ENCODE results near the gene UMPS. TPM values are rescaled to one million over a fixed set of nuclear protein-coding genes. Genes with fewer than 3 reads are reported as not detected.

UMPS gene
- total and polyA plus RNA-seq, 9 donors, result 15.2 to 39.5 (median 23.9) TPM

GRCh38 chr3:124767691-124768090, 37.4 kb downstream of the UMPS start:
- 93 to 97% (median 96%) methylated on average over 6 of the region's 6 CpGs for WGBS, 3 donors
- peaks cover 2% of the 10 kb centered on the region for H3K4me1 ChIP-seq (ENCODE audit: insufficient read depth)
- intact Hi-C loops (cut with DNase I), result loop anchor here in 2 of 4 donors (5.0 to 10.0 kb wide), 2 partner anchors 667 to 675 kb away; no protein-coding TSS in a partner anchor

GRCh38 chr3:124768812-124769211, 38.6 kb downstream of the UMPS start:
- no peak for DNase-seq
- 79 to 89% (median 86%) methylated on average over 7 of the region's 7 CpGs for WGBS, 3 donors
- TF ChIP-seq EP300 (IDR thresholded peaks at IDR 0.05) (no peak), POLR2A (IDR thresholded peaks at IDR 0.05) (no peak), CTCF (IDR thresholded peaks at IDR 0.05) (no peak)
- no peak overlapping the region for H3K27ac ChIP-seq
- H3K36me3 ChIP-seq, result no peaks in the 10 kb centered on the region
- H3K27me3 ChIP-seq, result no peaks in the 10 kb centered on the region
- H3K4me3 ChIP-seq, result no peak overlapping the region
- intact Hi-C loops (cut with DNase I), result loop anchor here in 2 of 4 donors (5.0 to 10.0 kb wide), 2 partner anchors 666 to 673 kb away; no protein-coding TSS in a partner anchor
- H3K4me1 ChIP-seq (ENCODE audit: insufficient read depth), result peaks cover 2% of the 10 kb centered on the region
- H3K9me3 ChIP-seq, result no peaks in the 10 kb centered on the region

More at GRCh38 chr3:124767691-124768090, 37.4 kb downstream of the UMPS start:
- Histone ChIP-seq H3K36me3 (no peaks in the 10 kb centered on the region), H3K4me3 (no peak overlapping the region), H3K27me3 (no peaks in the 10 kb centered on the region), H3K27ac (no peak overlapping the region), H3K9me3 (no peaks in the 10 kb centered on the region)
- TF ChIP-seq CTCF (IDR thresholded peaks at IDR 0.05) (no peak), EP300 (IDR thresholded peaks at IDR 0.05) (no peak), POLR2A (IDR thresholded peaks at IDR 0.05) (no peak)
- DNase-seq, result no peak

GRCh38 chr3:124769462-124769861, 39.2 kb downstream of the UMPS start:
- Histone ChIP-seq H3K9me3 (no peaks in the 10 kb centered on the region), H3K4me1 (ENCODE audit: insufficient read depth) (peaks cover 2% of the 10 kb centered on the region), H3K4me3 (no peak overlapping the region), H3K27ac (no peak overlapping the region), H3K36me3 (no peaks in the 10 kb centered on the region), H3K27me3 (no peaks in the 10 kb centered on the region)
- 91 to 96% (median 95%) methylated on average over 9 of the region's 9 CpGs for WGBS, 3 donors
- no peak for DNase-seq
- intact Hi-C loops (cut with DNase I), result loop anchor here in 2 of 4 donors (5.0 to 10.0 kb wide), 2 partner anchors 665 to 673 kb away; no protein-coding TSS in a partner anchor
- TF ChIP-seq EP300 (IDR thresholded peaks at IDR 0.05) (no peak), CTCF (IDR thresholded peaks at IDR 0.05) (no peak)

- Histone ChIP-seq H3K36me3 (no peaks in the 10 kb centered on the region), H3K4me3 (no peak overlapping the region), H3K4me1 (ENCODE audit: insufficient read depth) (peaks cover 2% of the 10 kb centered on the region), H3K27me3 (no peaks in the 10 kb centered on the region), H3K9me3 (no peaks in the 10 kb centered on the region), H3K27ac (no peak overlapping the region)
- intact Hi-C loops (cut with DNase I), result no loop called here
- TF ChIP-seq POLR2A (IDR thresholded peaks at IDR 0.05) (no peak), CTCF (IDR thresholded peaks at IDR 0.05) (no peak), EP300 (IDR thresholded peaks at IDR 0.05) (no peak)
- DNase-seq, result no peak
- 72 to 77% (median 73%) methylated on average over 10 of the region's 10 CpGs for WGBS, 3 donors
Observed at GRCh38 chr3:124770336-124771082, 40.3 kb downstream of the UMPS start.

Measured in ovary (tissue), 9 donors.